Measurements from ENCODE around the gene MYO7A. TPM values are rescaled to one million over a fixed set of nuclear protein-coding genes. Genes with fewer than 3 reads are reported as not detected.

Gene MYO7A
- total and polyA plus RNA-seq, 2 of the 8 experiments (the other 6 are each of a cell fraction or from before 2014, with no cell fraction given): 1.5 to 1.9 TPM

DNA sequence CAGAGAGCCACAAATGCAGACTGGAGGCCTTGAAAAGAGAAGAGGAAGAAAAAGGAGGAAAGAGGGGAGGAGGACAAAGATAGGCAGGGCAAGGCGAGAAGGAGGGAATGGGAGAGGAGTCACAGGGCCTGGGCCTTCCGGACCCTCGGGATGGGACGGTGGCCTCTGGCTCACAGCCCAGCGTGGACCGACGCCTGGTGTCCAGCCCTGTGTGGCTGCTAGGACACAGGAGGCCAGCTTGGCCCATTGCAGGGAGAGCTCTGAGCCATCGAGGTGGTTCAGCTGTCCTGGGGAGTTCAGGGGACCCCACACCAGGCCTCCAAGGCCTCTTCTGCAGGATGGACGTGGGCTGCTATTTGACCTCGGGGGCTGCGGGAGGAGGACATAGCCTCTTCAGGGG, 9.4 kb downstream of the MYO7A start:
- Histone ChIP-seq H4K8ac (ENCODE audit: extremely low read depth, insufficient read depth, low read length) (peak overlapping the region; percentile 15), H3K23ac (ENCODE audit: insufficient read length) (no peak overlapping the region), H2BK120ac (replicated peaks; ENCODE audit: low read depth, low read length) (no peak overlapping the region), H2BK5ac (ENCODE audit: low read depth, low read length) (no peak overlapping the region), H3K9ac (replicated peaks in 1 of 4; ENCODE audit: extremely low read depth in 1 of 4, low read depth in 3 of 4, low read length in 3 of 4) (no peak overlapping the region), H4K20me1 (replicated peaks in 1 of 2; ENCODE audit: control insufficient read depth in 1 of 2, insufficient read depth in 2 of 2, low read length in 2 of 2) (no peaks in the 10 kb centered on the region), H2BK20ac (ENCODE audit: low read length) (no peak overlapping the region), H3K27me3 (replicated peaks in 1 of 4; ENCODE audit: control insufficient read depth in 3 of 4, extremely low read depth in 1 of 4, insufficient read depth in 3 of 4, low read length in 3 of 4) (no peaks in the 10 kb centered on the region; a peak in 1 of 7 replicates), H3K79me2 (ENCODE audit: control insufficient read depth in 1 of 2, insufficient read depth in 2 of 2, low read length in 2 of 2) (no peaks in the 10 kb centered on the region), H2BK15ac (ENCODE audit: low read length) (peak overlapping the region; percentile 46; the same call in 1 of the 2 replicates), H2AK5ac (ENCODE audit: low read depth, low read length) (no peak overlapping the region), H4K91ac (replicated peaks; ENCODE audit: insufficient read length, low read length) (no peak overlapping the region), H3K56ac (replicated peaks; ENCODE audit: insufficient read length, low read depth, low read length) (no peak overlapping the region), H2BK12ac (ENCODE audit: low read depth, low read length) (no peak overlapping the region), H3K4me2 (ENCODE audit: insufficient read depth in 1 of 2, low read depth in 2 of 2, low read length in 2 of 2) (no peak overlapping the region), H3K27ac (ENCODE audit: low read depth, low read length) (no peak overlapping the region), H3K14ac (ENCODE audit: insufficient read length) (no peak overlapping the region), H3K79me1 (ENCODE audit: low read depth, low read length) (no peaks in the 10 kb centered on the region), H3K36me3 (ENCODE audit: control insufficient read depth in 2 of 4, insufficient read depth in 4 of 4, low read length in 3 of 4) (no peaks in the 10 kb centered on the region), H3K18ac (ENCODE audit: extremely low read depth, low read length) (no peak overlapping the region), H3K4me1 (replicated peaks in 1 of 4; ENCODE audit: control insufficient read depth in 3 of 4, insufficient read depth in 4 of 4, low read length in 3 of 4) (peaks cover 0 to 9% (median 2%) of the 10 kb centered on the region in 4 experiments; a peak in 4 of 7 replicates), H3K9me3 (ENCODE audit: insufficient read depth in 2 of 2, low read depth in 1 of 2, low read length in 1 of 2) (no peaks in the 10 kb centered on the region), H3K4me3 (ENCODE audit: extremely low read depth in 1 of 4, insufficient read depth in 2 of 4, low read depth in 3 of 4, low read length in 4 of 4) (no peak overlapping the region), H3K4ac (replicated peaks; ENCODE audit: insufficient read length, low read depth, low read length) (no peak overlapping the region), H2AFZ (ENCODE audit: low read length) (no peak overlapping the region), H4K5ac (ENCODE audit: insufficient read length, low read depth, low read length) (no peak overlapping the region), H3K23me2 (ENCODE audit: low read depth, low read length) (no peaks in the 10 kb centered on the region; the same call in 1 of the 2 replicates)
- POLR2A ChIA-PET (ENCODE audit: partially characterized antibody): no interaction called here
- CTCF ChIA-PET (ENCODE audit: partially characterized antibody): interaction anchor here (0.7 to 12.4 kb wide), 6 partner anchors 10 to 52 kb away, joined by 3 to 248 read pairs (median 4); no protein-coding TSS in a partner anchor
- 76% methylated on average over 11 of the region's 11 CpGs; no CpG with 5 or more reads in 1 of the 2 experiments for WGBS, 2 experiments (ENCODE audit: extremely low coverage in 1 of 2, insufficient coverage in 1 of 2, insufficient read length in 1 of 2, insufficient replicate concordance in 2 of 2, low coverage in 1 of 2, low lambda C conversion rate in 2 of 2, missing lambda C conversion rate in 1 of 2)
- DNase-seq (ENCODE audit: low read depth in 1 of 2, low spot score in 2 of 2) (no peak), FAIRE-seq (no peak)
- no peak for TF ChIP-seq CREB1 (IDR thresholded peaks at IDR 0.05)
- no peak for TF ChIP-seq YY1 (IDR thresholded peaks at IDR 0.05; ENCODE audit: low read depth, low read length)
- TF ChIP-seq ZNF274 (IDR thresholded peaks at IDR 0.05; ENCODE audit: borderline replicate concordance, extremely low read depth, low read length): no peak
- no peak for TF ChIP-seq RBBP5 (IDR thresholded peaks at IDR 0.05; ENCODE audit: borderline replicate concordance, low read depth, low read length)
- TF ChIP-seq, protein P1, sequence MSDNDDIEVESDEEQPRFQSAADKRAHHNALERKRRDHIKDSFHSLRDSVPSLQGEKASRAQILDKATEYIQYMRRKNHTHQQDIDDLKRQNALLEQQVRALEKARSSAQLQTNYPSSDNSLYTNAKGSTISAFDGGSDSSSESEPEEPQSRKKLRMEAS (IDR thresholded peaks at IDR 0.05): no peak
- TF ChIP-seq, protein P2, sequence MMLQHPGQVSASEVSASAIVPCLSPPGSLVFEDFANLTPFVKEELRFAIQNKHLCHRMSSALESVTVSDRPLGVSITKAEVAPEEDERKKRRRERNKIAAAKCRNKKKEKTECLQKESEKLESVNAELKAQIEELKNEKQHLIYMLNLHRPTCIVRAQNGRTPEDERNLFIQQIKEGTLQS (IDR thresholded peaks at IDR 0.05; ENCODE audit: insufficient read depth, low read depth, low read length): no peak
- no peak for TF ChIP-seq CHD1 (IDR thresholded peaks at IDR 0.05; ENCODE audit: low read depth, low read length)
- no peak for TF ChIP-seq SP2 (IDR thresholded peaks at IDR 0.05; ENCODE audit: low read length)
- no peak for TF ChIP-seq TCF12 (IDR thresholded peaks at IDR 0.05; ENCODE audit: low read depth, low read length)
- no peak for TF ChIP-seq RAD21 (IDR thresholded peaks at IDR 0.05 in 1 of 2, conservative IDR thresholded peaks at IDR 0.05 in 1 of 2; ENCODE audit: low read depth in 2 of 2, low read length in 2 of 2)
- TF ChIP-seq, protein P3, sequence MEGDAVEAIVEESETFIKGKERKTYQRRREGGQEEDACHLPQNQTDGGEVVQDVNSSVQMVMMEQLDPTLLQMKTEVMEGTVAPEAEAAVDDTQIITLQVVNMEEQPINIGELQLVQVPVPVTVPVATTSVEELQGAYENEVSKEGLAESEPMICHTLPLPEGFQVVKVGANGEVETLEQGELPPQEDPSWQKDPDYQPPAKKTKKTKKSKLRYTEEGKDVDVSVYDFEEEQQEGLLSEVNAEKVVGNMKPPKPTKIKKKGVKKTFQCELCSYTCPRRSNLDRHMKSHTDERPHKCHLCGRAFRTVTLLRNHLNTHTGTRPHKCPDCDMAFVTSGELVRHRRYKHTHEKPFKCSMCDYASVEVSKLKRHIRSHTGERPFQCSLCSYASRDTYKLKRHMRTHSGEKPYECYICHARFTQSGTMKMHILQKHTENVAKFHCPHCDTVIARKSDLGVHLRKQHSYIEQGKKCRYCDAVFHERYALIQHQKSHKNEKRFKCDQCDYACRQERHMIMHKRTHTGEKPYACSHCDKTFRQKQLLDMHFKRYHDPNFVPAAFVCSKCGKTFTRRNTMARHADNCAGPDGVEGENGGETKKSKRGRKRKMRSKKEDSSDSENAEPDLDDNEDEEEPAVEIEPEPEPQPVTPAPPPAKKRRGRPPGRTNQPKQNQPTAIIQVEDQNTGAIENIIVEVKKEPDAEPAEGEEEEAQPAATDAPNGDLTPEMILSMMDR (IDR thresholded peaks at IDR 0.05; ENCODE audit: control extremely low read depth in 1 of 3, insufficient read depth in 1 of 3, low read depth in 1 of 3, low read length in 3 of 3): no peak
